ENCODE results near the gene BRCA1.
"Not testable (repeated sequence)": the region's sequence is repeated elsewhere in the genome, so short reads cannot be mapped to it uniquely, and the experiment has no call there.

BRCA1 gene

DNA sequence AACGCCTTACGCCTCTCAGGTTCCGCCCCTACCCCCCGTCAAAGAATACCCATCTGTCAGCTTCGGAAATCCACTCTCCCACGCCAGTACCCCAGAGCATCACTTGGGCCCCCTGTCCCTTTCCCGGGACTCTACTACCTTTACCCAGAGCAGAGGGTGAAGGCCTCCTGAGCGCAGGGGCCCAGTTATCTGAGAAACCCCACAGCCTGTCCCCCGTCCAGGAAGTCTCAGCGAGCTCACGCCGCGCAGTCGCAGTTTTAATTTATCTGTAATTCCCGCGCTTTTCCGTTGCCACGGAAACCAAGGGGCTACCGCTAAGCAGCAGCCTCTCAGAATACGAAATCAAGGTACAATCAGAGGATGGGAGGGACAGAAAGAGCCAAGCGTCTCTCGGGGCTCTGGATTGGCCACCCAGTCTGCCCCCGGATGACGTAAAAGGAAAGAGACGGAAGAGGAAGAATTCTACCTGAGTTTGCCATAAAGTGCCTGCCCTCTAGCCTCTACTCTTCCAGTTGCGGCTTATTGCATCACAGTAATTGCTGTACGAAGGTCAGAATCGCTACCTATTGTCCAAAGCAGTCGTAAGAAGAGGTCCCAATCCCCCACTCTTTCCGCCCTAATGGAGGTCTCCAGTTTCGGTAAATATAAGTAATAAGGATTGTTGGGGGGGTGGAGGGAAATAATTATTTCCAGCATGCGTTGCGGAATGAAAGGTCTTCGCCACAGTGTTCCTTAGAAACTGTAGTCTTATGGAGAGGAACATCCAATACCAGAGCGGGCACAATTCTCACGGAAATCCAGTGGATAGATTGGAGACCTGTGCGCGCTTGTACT is at the start of gene BRCA1:
Gene BRCA1, minus strand, starts transcription at position 232 of the 834 bp plus-strand sequence. CDS start 1,268 bp downstream, outside the sequence.
- DNase-seq = peak; percentile 100

DNA sequence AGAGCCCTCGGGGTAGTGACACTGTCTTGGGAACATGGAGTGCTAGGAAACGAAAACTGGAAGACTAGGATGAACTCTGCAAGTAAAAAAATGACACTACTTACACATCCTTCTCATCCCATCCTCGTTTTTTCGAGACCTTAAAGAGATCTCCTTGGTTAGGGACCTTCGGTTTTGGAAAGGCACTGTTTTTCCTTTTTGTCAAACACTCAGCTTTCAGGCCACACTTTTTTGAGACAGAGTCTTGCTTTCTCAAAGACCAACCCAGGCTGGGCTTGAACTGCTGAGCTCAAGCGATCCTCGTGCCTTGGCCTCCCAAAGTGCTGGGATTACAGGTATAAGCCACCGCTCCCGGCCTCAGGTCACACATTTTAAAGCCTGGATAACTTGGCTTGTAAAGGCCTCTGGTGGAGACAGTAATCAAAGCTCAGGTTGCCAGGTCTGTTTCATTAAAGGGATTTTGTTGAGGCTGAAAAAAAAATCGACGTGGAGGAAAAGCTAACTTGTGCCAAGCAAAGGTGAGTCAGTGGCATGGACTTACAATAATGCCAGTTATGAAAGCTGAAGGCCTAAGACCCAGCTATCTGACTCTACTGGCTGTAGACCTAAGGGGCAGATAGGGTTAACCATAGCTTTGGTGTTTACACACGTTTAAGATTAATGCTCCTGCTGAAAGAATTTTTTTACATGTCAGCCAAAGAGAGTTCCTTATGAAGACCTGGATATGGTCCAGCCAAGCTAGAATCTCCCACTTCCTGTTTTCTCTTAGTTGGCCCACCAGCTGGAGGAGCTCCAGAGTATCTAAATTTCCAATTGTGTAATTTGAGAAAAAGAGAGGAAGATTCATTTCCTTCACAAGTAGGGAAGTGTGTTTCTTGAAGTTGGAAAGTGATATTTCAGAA is 46.7 kb upstream of the BRCA1 start:
- DNase-seq = peak; percentile 57

DNA sequence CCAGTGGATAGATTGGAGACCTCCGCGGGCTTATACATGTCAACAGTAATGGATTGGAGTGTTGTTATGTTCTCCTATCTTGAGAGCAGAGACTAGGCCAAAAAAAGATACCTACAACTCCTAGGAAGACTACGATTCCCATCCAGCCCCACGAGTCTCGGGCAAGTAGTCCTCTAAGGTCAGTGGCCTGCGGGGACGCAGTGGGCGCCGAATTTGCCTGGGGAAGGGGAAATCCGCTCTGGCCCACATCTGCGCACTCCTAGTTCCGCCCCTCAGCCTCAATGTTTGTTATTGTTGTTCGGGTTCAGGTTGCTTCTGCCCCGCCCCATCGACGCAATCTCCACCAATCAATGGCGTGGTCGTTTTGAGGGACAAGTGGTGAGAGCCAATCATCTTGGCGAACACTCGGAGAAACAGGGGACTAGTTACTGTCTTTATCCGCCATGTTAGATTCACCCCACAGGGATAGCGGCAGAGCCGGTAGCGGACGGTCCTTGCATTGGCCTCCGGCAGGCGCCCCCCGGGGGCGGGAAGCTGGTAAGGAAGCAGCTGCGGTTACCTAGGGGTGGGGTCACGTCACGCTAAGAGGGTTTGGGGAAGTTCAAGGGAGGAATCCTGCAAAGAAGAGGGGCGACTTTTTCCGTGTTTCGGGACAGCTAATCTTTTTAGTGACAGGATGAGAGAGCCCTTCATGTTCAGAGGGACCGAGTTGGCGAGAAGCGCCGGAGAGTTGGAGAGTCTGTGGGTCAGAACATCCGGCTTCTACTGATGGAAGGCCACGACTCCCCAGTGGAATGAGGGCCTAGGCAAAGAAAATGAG is 45.8 kb upstream of the BRCA1 start, which contains the start of gene NBR1:
Gene NBR1, plus strand, starts transcription at position 449 of the 820 bp plus-strand sequence. CDS start 4,586 bp downstream, outside the sequence.
- DNase-seq = peak; percentile 97

DNA sequence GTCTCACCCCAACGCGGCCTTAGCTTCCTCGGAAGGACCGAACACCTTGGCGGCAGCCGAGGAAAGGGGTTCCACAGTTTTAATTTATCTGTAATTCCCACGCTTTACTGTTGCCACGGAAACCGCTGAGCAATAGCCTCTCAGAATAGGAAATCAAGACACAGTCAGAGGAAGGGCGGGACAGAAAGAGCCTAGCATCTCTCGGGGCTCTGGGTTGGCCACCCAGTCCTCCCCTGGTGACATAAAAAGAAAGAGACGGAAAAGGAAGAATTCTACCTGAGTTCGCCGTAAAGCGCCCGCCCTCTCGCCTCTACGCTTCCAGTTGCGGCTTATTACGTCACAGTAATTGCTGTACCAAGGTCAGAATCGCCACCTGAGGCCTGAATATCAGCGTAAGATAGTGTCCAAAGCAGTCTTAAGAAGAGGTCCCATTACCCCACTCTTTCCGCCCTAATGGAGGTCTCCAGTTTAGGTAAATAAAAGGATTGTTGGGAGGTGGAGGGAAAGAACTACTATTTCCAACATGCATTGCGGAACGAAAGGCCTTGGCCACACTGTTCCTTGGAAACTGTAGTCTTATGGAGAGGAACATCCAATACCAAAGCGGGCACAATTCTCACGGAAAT is 45.1 kb upstream of the BRCA1 start:
- DNase-seq = peak; percentile 98

GRCh38 chr17:43169561-43170139 is 44.5 kb upstream of the BRCA1 start:
- peak; percentile 54 for DNase-seq

DNA sequence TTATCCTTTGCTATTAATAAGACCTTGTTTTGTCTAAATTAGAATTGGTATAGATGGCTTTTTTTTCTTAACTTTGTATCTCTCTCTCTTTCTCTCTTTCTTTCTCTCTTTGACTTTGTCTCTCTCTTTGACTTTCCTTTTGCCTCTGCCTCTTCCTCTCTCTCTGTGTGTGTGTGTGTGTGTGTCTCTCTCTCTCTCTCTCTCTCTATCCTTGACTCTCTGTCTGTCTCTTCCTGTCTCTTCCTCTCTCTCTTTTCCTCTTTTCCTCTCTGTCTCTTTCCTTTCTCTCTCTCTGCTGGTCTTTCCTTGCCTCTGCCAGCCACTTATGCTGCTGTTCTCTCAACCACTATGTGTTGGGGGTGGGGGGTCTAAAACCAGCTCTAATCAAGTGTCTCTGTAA is 40.8 kb upstream of the BRCA1 start:
- DNase-seq = not testable (repeated sequence)

GRCh38 chr17:43159957-43160356 is 34.8 kb upstream of the BRCA1 start:
- DNase-seq = not testable (repeated sequence)

GRCh38 chr17:43159232-43159631 is 34.1 kb upstream of the BRCA1 start:
- not testable (repeated sequence) for DNase-seq

GRCh38 chr17:43155666-43156065 is 30.5 kb upstream of the BRCA1 start:
- DNase-seq = no peak

DNA sequence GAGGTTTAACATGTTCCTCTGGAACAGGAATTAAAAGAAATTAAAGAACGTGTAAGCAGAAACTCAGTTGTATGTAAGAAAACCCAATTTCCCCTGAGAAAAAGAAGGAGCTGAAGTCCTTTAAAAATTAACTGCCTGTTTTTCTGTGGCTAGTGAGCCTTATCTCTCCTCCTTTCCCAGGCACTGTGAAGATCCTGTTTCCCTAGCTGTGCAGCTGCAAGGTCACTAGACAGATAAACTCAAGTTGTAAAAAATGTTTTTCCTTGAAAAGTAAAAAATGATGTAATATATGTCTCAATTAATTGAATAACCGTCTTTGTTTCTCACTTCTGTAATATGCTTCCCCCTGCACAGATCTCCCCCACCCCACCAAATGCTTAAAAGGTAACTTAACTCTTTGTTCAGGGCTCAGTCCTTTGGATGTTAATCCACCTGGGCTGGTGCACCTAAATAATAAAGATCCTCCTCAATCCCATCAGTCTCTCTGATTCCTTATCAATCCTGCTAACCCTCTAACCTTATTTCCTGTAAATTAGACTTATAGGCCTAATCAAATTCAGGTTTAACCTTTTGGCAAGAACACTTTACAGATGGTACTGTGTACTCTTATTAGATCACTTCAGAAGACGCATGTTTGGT is 28.2 kb upstream of the BRCA1 start:
- DNase-seq = not testable (repeated sequence)

DNA sequence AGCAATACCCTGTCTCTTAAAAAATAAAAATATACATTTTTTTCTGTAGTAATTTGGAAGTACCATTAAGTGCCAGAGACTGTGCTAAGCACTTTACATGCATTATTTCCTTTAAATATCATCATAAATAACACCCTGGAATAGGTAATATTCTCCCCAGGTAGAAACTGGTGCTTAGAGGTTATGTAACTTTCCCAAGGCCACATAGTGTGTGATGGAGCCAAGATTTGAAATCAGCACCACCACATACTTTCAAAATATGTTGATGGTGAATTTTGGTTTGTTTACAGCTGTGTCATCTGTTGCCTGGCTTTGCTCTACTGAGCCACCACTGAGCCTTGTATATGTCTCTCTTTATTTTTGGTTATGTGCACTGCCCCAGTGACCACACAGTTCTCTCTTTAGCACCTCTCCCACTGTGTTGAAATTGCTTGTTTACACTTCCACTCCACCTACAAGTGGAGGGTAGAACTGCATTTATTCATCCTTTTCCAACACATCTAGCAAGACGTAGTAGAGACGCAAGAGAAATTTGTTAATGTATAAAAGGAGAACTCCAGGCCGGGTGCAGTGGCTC is 26.8 kb upstream of the BRCA1 start:
- no peak for DNase-seq

GRCh38 chr17:43146649-43147048 is 21.5 kb upstream of the BRCA1 start:
- DNase-seq = no peak

DNA sequence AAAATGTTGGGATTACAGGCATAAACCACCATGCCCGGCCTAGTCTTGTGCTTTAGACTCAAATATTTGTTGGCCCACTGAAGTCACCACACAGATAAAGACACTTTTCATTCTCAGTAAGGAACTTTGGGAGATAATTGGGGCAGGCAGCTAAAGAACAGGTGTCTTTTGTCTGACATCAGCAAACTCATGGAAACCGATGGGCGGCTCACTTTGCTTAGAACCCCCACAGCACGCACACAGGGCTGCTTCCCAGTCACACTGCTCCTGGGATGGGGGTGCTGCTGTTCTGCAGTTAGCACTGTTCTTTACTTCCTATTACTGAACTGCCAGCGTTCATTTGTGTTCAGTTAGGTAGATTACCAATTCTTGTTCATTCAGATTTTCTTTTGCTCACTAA is 18.0 kb upstream of the BRCA1 start:
- no peak for DNase-seq

GRCh38 chr17:43142153-43142552 is 17.0 kb upstream of the BRCA1 start:
- no peak for DNase-seq

- no peak for DNase-seq
Observed at GRCh38 chr17:43140396-43141332, 15.5 kb upstream of the BRCA1 start.

- DNase-seq = not testable (repeated sequence)
Observed at GRCh38 chr17:43138531-43138930, 13.4 kb upstream of the BRCA1 start.

- DNase-seq = not testable (repeated sequence)
Observed at GRCh38 chr17:43136574-43136973, 11.4 kb upstream of the BRCA1 start.

- no peak for DNase-seq
Observed at GRCh38 chr17:43135454-43135819, 10.3 kb upstream of the BRCA1 start.

DNA sequence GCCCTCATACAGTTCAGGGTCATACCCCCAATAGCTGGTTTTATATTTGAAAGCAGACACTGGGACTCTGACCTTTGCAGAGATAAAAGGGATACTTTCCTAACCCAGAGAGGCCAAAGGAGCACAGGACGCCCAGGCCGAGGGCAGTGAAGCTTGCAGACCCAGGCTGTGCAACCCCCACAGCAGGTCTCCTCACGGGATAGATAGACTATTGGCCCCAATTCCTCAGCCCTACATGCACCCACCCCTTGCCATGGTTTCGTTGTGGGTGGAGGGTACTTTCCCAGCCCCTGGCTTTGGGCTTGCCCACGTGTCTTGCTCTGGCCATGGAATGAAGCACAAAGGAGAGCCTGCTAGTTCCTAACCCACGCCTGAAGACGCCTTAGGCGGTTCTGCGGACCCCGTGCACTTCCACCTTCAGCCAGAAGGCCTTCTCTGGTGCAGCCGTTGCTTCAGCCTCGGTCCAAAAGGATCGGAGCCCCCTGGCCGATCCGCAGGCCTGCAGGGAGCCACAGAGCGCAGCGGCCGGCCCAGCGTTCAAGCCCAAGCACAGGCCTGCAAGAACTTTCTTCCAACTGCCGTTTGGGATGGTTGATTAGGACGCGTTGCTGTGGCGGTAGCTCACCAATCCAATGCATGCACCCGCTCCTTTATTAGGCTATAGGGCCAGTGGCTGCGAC is 9.8 kb upstream of the BRCA1 start:
- no peak for DNase-seq
